ENCODE measurements around the gene SS18L1. TPM values are rescaled to one million over a fixed set of nuclear protein-coding genes. Genes with fewer than 3 reads are reported as not detected.
"Not testable (repeated sequence)": the region's sequence is repeated elsewhere in the genome, so short reads cannot be mapped to it uniquely, and the experiment has no call there.

The SS18L1 gene
- total RNA-seq, 6 donors from 2014 or later = 12.2 to 70.8 (median 19.7) TPM

DNA sequence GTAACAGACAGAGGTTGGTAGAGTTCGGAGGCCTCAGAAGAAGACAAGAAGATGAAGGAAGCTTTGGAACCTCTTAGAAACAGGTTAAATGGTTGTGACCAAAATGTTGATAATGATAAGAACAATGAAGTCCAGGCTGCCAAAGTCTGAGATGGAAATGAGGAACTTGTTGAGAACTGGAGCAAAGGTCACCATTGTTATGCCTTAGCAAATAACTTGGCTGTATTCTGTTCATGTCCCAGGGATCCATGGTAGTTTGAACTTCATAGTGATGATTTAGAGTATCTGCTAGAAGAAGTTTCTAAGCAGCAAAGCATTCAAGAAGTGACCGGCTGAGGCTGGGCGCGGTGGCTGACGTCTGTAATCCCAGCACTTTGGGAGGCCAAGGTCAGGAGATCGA is 32.4 kb upstream of the SS18L1 start:
- no peak for TF ChIP-seq EP300 (IDR thresholded peaks at IDR 0.05)
- TF ChIP-seq, protein P1, sequence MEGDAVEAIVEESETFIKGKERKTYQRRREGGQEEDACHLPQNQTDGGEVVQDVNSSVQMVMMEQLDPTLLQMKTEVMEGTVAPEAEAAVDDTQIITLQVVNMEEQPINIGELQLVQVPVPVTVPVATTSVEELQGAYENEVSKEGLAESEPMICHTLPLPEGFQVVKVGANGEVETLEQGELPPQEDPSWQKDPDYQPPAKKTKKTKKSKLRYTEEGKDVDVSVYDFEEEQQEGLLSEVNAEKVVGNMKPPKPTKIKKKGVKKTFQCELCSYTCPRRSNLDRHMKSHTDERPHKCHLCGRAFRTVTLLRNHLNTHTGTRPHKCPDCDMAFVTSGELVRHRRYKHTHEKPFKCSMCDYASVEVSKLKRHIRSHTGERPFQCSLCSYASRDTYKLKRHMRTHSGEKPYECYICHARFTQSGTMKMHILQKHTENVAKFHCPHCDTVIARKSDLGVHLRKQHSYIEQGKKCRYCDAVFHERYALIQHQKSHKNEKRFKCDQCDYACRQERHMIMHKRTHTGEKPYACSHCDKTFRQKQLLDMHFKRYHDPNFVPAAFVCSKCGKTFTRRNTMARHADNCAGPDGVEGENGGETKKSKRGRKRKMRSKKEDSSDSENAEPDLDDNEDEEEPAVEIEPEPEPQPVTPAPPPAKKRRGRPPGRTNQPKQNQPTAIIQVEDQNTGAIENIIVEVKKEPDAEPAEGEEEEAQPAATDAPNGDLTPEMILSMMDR (IDR thresholded peaks at IDR 0.05) = no peak
- TF ChIP-seq POLR2AphosphoS5 (IDR thresholded peaks at IDR 0.05) = no peak
- no peak for TF ChIP-seq POLR2A (IDR thresholded peaks at IDR 0.05)
- WGBS, 2 donors = 98% methylated on average over 6 of the region's 6 CpGs
- DNase-seq = no peak
- Histone ChIP-seq H3K4me1 (no peaks in the 10 kb centered on the region), H3K4me3 (no peak overlapping the region), H3K36me3 (no peaks in the 10 kb centered on the region), H3K27me3 (no peaks in the 10 kb centered on the region), H3K27ac (no peak overlapping the region), H3K9me3 (peaks cover 43 to 74% (median 67%) of the 10 kb centered on the region in 4 donors)
- ATAC-seq (ENCODE audit: low FRiP score in 2 of 2) = no peak

- Histone ChIP-seq H3K4me3 (no peak overlapping the region), H3K27me3 (peaks cover 0 to 7% (median 0%) of the 10 kb centered on the region in 4 donors), H3K36me3 (no peaks in the 10 kb centered on the region), H3K27ac (no peak overlapping the region), H3K4me1 (no peaks in the 10 kb centered on the region), H3K9me3 (peaks cover 34 to 63% (median 59%) of the 10 kb centered on the region in 4 donors)
- DNase-seq (no peak), ATAC-seq (ENCODE audit: low FRiP score in 2 of 2) (no peak)
- TF ChIP-seq, protein P1 (IDR thresholded peaks at IDR 0.05) = no peak
- TF ChIP-seq POLR2A (IDR thresholded peaks at IDR 0.05) (no peak), EP300 (IDR thresholded peaks at IDR 0.05) (no peak), POLR2AphosphoS5 (IDR thresholded peaks at IDR 0.05) (no peak)
- WGBS, 2 donors = 93 to 100% methylated on average over 3 to 6 of the region's 6 CpGs
Measured at GRCh38 chr20:62112368-62112767, 31.2 kb upstream of the SS18L1 start.

GRCh38 chr20:62114894-62115293 is 28.7 kb upstream of the SS18L1 start:
- TF ChIP-seq POLR2AphosphoS5 (IDR thresholded peaks at IDR 0.05) = no peak
- TF ChIP-seq POLR2A (IDR thresholded peaks at IDR 0.05) = no peak
- no peak for TF ChIP-seq EP300 (IDR thresholded peaks at IDR 0.05)
- TF ChIP-seq, protein P1 (IDR thresholded peaks at IDR 0.05) = no peak
- H3K4me1 ChIP-seq = no peaks in the 10 kb centered on the region
- H3K4me3 ChIP-seq = no peak overlapping the region
- peaks cover 16 to 38% (median 35%) of the 10 kb centered on the region in 4 donors for H3K9me3 ChIP-seq
- 30 to 52% methylated on average over 6 to 7 of the region's 8 CpGs for WGBS, 2 donors
- no peak overlapping the region for H3K27ac ChIP-seq
- H3K27me3 ChIP-seq = peaks cover 0 to 7% (median 0%) of the 10 kb centered on the region in 4 donors
- ATAC-seq (ENCODE audit: low FRiP score in 2 of 2) (no peak), DNase-seq (no peak)
- no peaks in the 10 kb centered on the region for H3K36me3 ChIP-seq

DNA sequence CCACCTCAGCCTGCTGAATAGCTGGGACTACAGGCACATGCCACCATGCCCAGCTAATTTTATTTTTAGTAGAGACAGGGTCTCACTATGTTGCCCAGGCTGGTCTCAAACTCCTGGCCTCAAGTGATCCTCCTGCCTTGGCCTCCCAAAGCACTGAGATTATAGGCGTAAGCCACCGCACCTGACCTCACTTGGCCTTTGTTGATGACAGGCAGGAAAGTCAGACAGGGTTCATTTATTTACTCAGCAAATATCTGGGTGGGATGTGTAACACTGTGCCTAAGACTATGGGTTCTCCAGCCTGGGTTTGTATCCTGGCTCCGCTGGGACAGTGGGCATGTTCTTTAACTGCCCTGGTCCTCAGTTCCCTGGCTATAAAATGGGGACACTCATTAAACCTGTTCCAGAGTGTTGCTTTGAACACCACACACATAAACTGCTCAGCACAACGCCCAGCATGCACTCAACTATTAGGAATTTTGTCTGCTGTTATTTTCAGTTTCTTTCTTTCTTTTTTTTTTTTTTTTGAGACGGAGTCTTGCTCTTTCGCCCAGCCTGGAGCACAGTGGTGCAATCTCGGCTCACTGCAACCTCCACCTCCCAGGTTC is 27.7 kb upstream of the SS18L1 start:
- DNase-seq; H3K4me3 ChIP-seq; H3K4me1 ChIP-seq; ATAC-seq (ENCODE audit: low FRiP score in 2 of 2); H3K27ac ChIP-seq; H3K36me3 ChIP-seq; H3K27me3 ChIP-seq: not testable (repeated sequence)
- peaks cover 12 to 30% (median 28%) of the 10 kb centered on the region in 4 donors for H3K9me3 ChIP-seq
- 89% methylated on average over 7 of the region's 7 CpGs for WGBS, 2 donors

GRCh38 chr20:62116558-62117361 is 26.8 kb upstream of the SS18L1 start:
- 77 to 83% methylated on average over 38 of the region's 38 CpGs for WGBS, 2 donors
- DNase-seq = peak in 1 of 2 donors; percentile 70
- H3K27me3 ChIP-seq = peaks cover 0 to 7% (median 0%) of the 10 kb centered on the region in 4 donors
- no peak for ATAC-seq (ENCODE audit: low FRiP score in 2 of 2)
- H3K9me3 ChIP-seq = peaks cover 8 to 23% (median 21%) of the 10 kb centered on the region in 4 donors
- peaks cover 3 to 8% (median 4%) of the 10 kb centered on the region in 4 donors for H3K4me1 ChIP-seq
- no peak overlapping the region for H3K4me3 ChIP-seq
- H3K27ac ChIP-seq = no peak overlapping the region
- no peaks in the 10 kb centered on the region for H3K36me3 ChIP-seq
- TF ChIP-seq POLR2A (IDR thresholded peaks at IDR 0.05) (no peak), EP300 (IDR thresholded peaks at IDR 0.05) (no peak)

Data from upper lobe of left lung (tissue), 6 donors.